Measurements from ENCODE around the gene ATP5MC3.

The ATP5MC3 gene

GRCh38 chr2:175187378-175187777 lies 5.9 kb upstream of the ATP5MC3 start:
- DNase-seq = no peak
- Histone ChIP-seq H2BK5ac (ENCODE audit: low read depth, low read length, poor library complexity) (no peak overlapping the region), H3K23ac (ENCODE audit: low read length) (no peak overlapping the region), H3K9me3 (ENCODE audit: insufficient read depth, low read depth, low read length) (no peaks in the 10 kb centered on the region), H3K4me1 (ENCODE audit: control insufficient read depth in 1 of 2, insufficient read depth in 2 of 2, low read length in 2 of 2) (no peaks in the 10 kb centered on the region), H4K91ac (ENCODE audit: low read depth, low read length) (no peak overlapping the region), H3K36me3 (ENCODE audit: control insufficient read depth in 1 of 2, insufficient read depth in 2 of 2, low read length in 2 of 2) (no peaks in the 10 kb centered on the region), H4K8ac (ENCODE audit: low read depth, low read length) (no peak overlapping the region), H3K14ac (ENCODE audit: low read length) (no peak overlapping the region), H2AFZ (ENCODE audit: insufficient read depth, low read length, poor library complexity) (no peak overlapping the region), H3K27me3 (ENCODE audit: insufficient read depth, low read length) (no peaks in the 10 kb centered on the region), H3K27ac (ENCODE audit: low read depth, low read length) (no peak overlapping the region), H3K4me2 (ENCODE audit: low read length) (no peak overlapping the region), H2BK12ac (ENCODE audit: low read length) (no peak overlapping the region), H2BK120ac (ENCODE audit: insufficient read depth, low read length, poor library complexity) (no peak overlapping the region), H3K9ac (ENCODE audit: low read length) (no peak overlapping the region), H3K18ac (ENCODE audit: low read length) (no peak overlapping the region), H3K4ac (ENCODE audit: low read depth, low read length) (no peak overlapping the region), H2AK5ac (ENCODE audit: low read length) (no peak overlapping the region), H3K79me2 (ENCODE audit: control insufficient read depth, insufficient read depth, low read length, poor library complexity) (no peaks in the 10 kb centered on the region), H3K79me1 (ENCODE audit: low read length) (no peaks in the 10 kb centered on the region), H3K4me3 (ENCODE audit: low read depth, low read length) (no peak overlapping the region), H4K12ac (ENCODE audit: low read depth, low read length) (no peak overlapping the region)
- WGBS (ENCODE audit: extremely low coverage, insufficient coverage, insufficient read length) = no CpG with 5 or more reads among the region's 1 CpG

GRCh38 chr2:175183674-175184073 lies 2.2 kb upstream of the ATP5MC3 start:
- Histone ChIP-seq H3K9ac (ENCODE audit: low read length) (no peak overlapping the region), H3K36me3 (ENCODE audit: control insufficient read depth in 1 of 2, insufficient read depth in 2 of 2, low read length in 2 of 2) (peaks cover 4 to 7% of the 10 kb centered on the region in 2 experiments), H2BK12ac (ENCODE audit: low read length) (no peak overlapping the region), H3K9me3 (ENCODE audit: insufficient read depth, low read depth, low read length) (no peaks in the 10 kb centered on the region), H4K91ac (ENCODE audit: low read depth, low read length) (no peak overlapping the region), H3K27me3 (ENCODE audit: insufficient read depth, low read length) (no peaks in the 10 kb centered on the region), H4K8ac (ENCODE audit: low read depth, low read length) (no peak overlapping the region), H3K4me3 (ENCODE audit: low read depth, low read length) (no peak overlapping the region), H3K4me1 (ENCODE audit: control insufficient read depth in 1 of 2, insufficient read depth in 2 of 2, low read length in 2 of 2) (no peaks in the 10 kb centered on the region), H3K4ac (ENCODE audit: low read depth, low read length) (no peak overlapping the region), H2BK120ac (ENCODE audit: insufficient read depth, low read length, poor library complexity) (no peak overlapping the region), H3K23ac (ENCODE audit: low read length) (no peak overlapping the region), H3K4me2 (ENCODE audit: low read length) (no peak overlapping the region), H2BK5ac (ENCODE audit: low read depth, low read length, poor library complexity) (no peak overlapping the region), H4K12ac (ENCODE audit: low read depth, low read length) (no peak overlapping the region), H2AK5ac (ENCODE audit: low read length) (no peak overlapping the region), H3K27ac (ENCODE audit: low read depth, low read length) (no peak overlapping the region), H3K18ac (ENCODE audit: low read length) (no peak overlapping the region), H3K79me2 (ENCODE audit: control insufficient read depth, insufficient read depth, low read length, poor library complexity) (peaks cover 8% of the 10 kb centered on the region), H3K14ac (ENCODE audit: low read length) (no peak overlapping the region), H2AFZ (ENCODE audit: insufficient read depth, low read length, poor library complexity) (no peak overlapping the region), H3K79me1 (ENCODE audit: low read length) (peaks cover 8% of the 10 kb centered on the region)
- peak in 1 of 2 donors; percentile 20 for DNase-seq
- no CpG with 5 or more reads among the region's 2 CpGs for WGBS (ENCODE audit: extremely low coverage, insufficient coverage, insufficient read length)

- Histone ChIP-seq H3K23ac (ENCODE audit: low read length) (no peak overlapping the region), H3K4ac (ENCODE audit: low read depth, low read length) (no peak overlapping the region), H3K4me3 (ENCODE audit: low read depth, low read length) (no peak overlapping the region), H3K4me2 (ENCODE audit: low read length) (peak overlapping the region; percentile 82), H3K36me3 (ENCODE audit: control insufficient read depth in 1 of 2, insufficient read depth in 2 of 2, low read length in 2 of 2) (peaks cover 4 to 7% of the 10 kb centered on the region in 2 experiments), H4K8ac (ENCODE audit: low read depth, low read length) (peak overlapping the region; percentile 81), H3K14ac (ENCODE audit: low read length) (no peak overlapping the region), H3K79me2 (ENCODE audit: control insufficient read depth, insufficient read depth, low read length, poor library complexity) (peaks cover 8% of the 10 kb centered on the region), H2AK5ac (ENCODE audit: low read length) (no peak overlapping the region), H3K9ac (ENCODE audit: low read length) (no peak overlapping the region), H2AFZ (ENCODE audit: insufficient read depth, low read length, poor library complexity) (peak overlapping the region; percentile 64), H2BK120ac (ENCODE audit: insufficient read depth, low read length, poor library complexity) (no peak overlapping the region), H3K4me1 (ENCODE audit: control insufficient read depth in 1 of 2, insufficient read depth in 2 of 2, low read length in 2 of 2) (no peaks in the 10 kb centered on the region), H3K18ac (ENCODE audit: low read length) (no peak overlapping the region), H3K9me3 (ENCODE audit: insufficient read depth, low read depth, low read length) (no peaks in the 10 kb centered on the region), H3K27ac (ENCODE audit: low read depth, low read length) (no peak overlapping the region), H2BK5ac (ENCODE audit: low read depth, low read length, poor library complexity) (no peak overlapping the region), H2BK12ac (ENCODE audit: low read length) (no peak overlapping the region), H4K91ac (ENCODE audit: low read depth, low read length) (no peak overlapping the region), H4K12ac (ENCODE audit: low read depth, low read length) (no peak overlapping the region), H3K27me3 (ENCODE audit: insufficient read depth, low read length) (no peaks in the 10 kb centered on the region), H3K79me1 (ENCODE audit: low read length) (peaks cover 8% of the 10 kb centered on the region)
- no CpG with 5 or more reads among the region's 5 CpGs for WGBS (ENCODE audit: extremely low coverage, insufficient coverage, insufficient read length)
- no peak for DNase-seq
Measured at GRCh38 chr2:175181877-175182308, 383 bp upstream of the ATP5MC3 start.

GRCh38 chr2:175180701-175181103 lies 808 bp downstream of the ATP5MC3 start:
- H2AFZ ChIP-seq (ENCODE audit: insufficient read depth, low read length, poor library complexity) = peak overlapping the region; percentile 56
- peak overlapping the region; percentile 82 for H4K8ac ChIP-seq (ENCODE audit: low read depth, low read length)
- H3K27me3 ChIP-seq (ENCODE audit: insufficient read depth, low read length) = no peaks in the 10 kb centered on the region
- peak overlapping the region; percentile 78 for H3K14ac ChIP-seq (ENCODE audit: low read length)
- no peak overlapping the region for H3K23ac ChIP-seq (ENCODE audit: low read length)
- H3K18ac ChIP-seq (ENCODE audit: low read length) = peak overlapping the region; percentile 87
- peak overlapping the region; percentile 99 for H3K9ac ChIP-seq (ENCODE audit: low read length)
- WGBS (ENCODE audit: extremely low coverage, insufficient coverage, insufficient read length) = no CpG with 5 or more reads among the region's 10 CpGs
- H3K4me3 ChIP-seq (ENCODE audit: low read depth, low read length) = peak overlapping the region; percentile 96
- H2BK12ac ChIP-seq (ENCODE audit: low read length) = no peak overlapping the region
- H3K4ac ChIP-seq (ENCODE audit: low read depth, low read length) = peak overlapping the region; percentile 98
- peak overlapping the region; percentile 71 for H4K91ac ChIP-seq (ENCODE audit: low read depth, low read length)
- no peaks in the 10 kb centered on the region for H3K9me3 ChIP-seq (ENCODE audit: insufficient read depth, low read depth, low read length)
- peaks cover 8% of the 10 kb centered on the region for H3K79me2 ChIP-seq (ENCODE audit: control insufficient read depth, insufficient read depth, low read length, poor library complexity)
- peak in 1 of 2 donors; percentile 19 for DNase-seq
- H2BK5ac ChIP-seq (ENCODE audit: low read depth, low read length, poor library complexity) = peak overlapping the region; percentile 42
- H3K36me3 ChIP-seq (ENCODE audit: control insufficient read depth in 1 of 2, insufficient read depth in 2 of 2, low read length in 2 of 2) = peaks cover 4 to 7% of the 10 kb centered on the region in 2 experiments
- H3K4me2 ChIP-seq (ENCODE audit: low read length) = peak overlapping the region; percentile 82
- H3K4me1 ChIP-seq (ENCODE audit: control insufficient read depth in 1 of 2, insufficient read depth in 2 of 2, low read length in 2 of 2) = no peaks in the 10 kb centered on the region
- peaks cover 8% of the 10 kb centered on the region for H3K79me1 ChIP-seq (ENCODE audit: low read length)
- H2BK120ac ChIP-seq (ENCODE audit: insufficient read depth, low read length, poor library complexity) = peak overlapping the region; percentile 39
- peak overlapping the region; percentile 81 for H4K12ac ChIP-seq (ENCODE audit: low read depth, low read length)
- peak overlapping the region; percentile 86 for H2AK5ac ChIP-seq (ENCODE audit: low read length)
- peak overlapping the region; percentile 36 for H3K27ac ChIP-seq (ENCODE audit: low read depth, low read length)
